NB4 (cell line): ENCODE data around the gene FBXO21.

Experiments used
- CTCF ChIP-seq: IDR thresholded peaks from one replicate; pipeline ENCODE4 v1.5.1; 2012; ENCODE audit warnings: low read depth, low read length
- POLR2A ChIP-seq: IDR thresholded peaks from 2 replicates; pipeline ENCODE4 v1.6.1; 2011; ENCODE audit warnings: mild to moderate bottlenecking; ENCODE audit not compliant: insufficient read length; ENCODE audit errors: extremely low read depth

- TF ChIP-seq POLR2A, result no peak
- no peak for TF ChIP-seq CTCF
Observed at GRCh38 chr12:117193903-117194302, 3.6 kb upstream of the FBXO21 start.
